Endodermal cell (in vitro differentiated cells): ENCODE results near the gene UBE2D4. TPM values are rescaled to one million over a fixed set of nuclear protein-coding genes. Genes with fewer than 3 reads are reported as not detected.

Source experiments
- DNase-seq: peaks from one replicate; pipeline ENCODE4 v3.0.0-alpha.2; 2017
- H3K27ac ChIP-seq: 2 replicates; pipeline ENCODE4 v1.5.1; 2013; ENCODE audit warnings: mild to moderate bottlenecking, low read depth, low read length, moderate library complexity
- H3K27me3 ChIP-seq: 2 replicates; pipeline ENCODE4 v1.6.1; 2013; ENCODE audit warnings: mild to moderate bottlenecking, low read length, moderate library complexity; ENCODE audit not compliant: insufficient read depth, control insufficient read depth, poor library complexity, severe bottlenecking
- H3K36me3 ChIP-seq: 2 replicates; pipeline ENCODE4 v1.7.0; 2013; ENCODE audit warnings: mild to moderate bottlenecking, low read length, moderate library complexity; ENCODE audit not compliant: control insufficient read depth, insufficient read depth
- H3K4me1 ChIP-seq: one replicate; pipeline ENCODE4 v1.7.0; 2013; ENCODE audit warnings: low read length; ENCODE audit not compliant: control insufficient read depth, insufficient read depth
- H3K4me3 ChIP-seq: 2 replicates; pipeline ENCODE4 v1.5.1; 2013; ENCODE audit warnings: mild to moderate bottlenecking, low read length, moderate library complexity
- H3K9ac ChIP-seq: 2 replicates; pipeline ENCODE4 v1.6.1; 2013; ENCODE audit warnings: mild to moderate bottlenecking, low read length, moderate library complexity; ENCODE audit not compliant: poor library complexity, severe bottlenecking; ENCODE audit errors: extremely low read depth
- H3K9me3 ChIP-seq: 2 replicates; pipeline ENCODE4 v1.6.1; 2013; ENCODE audit warnings: mild to moderate bottlenecking, low read length, moderate library complexity; ENCODE audit not compliant: control insufficient read depth
- H3K27ac Mint-ChIP-seq: 2 replicates; pipeline ENCODE4 v1.8.0; 2020; ENCODE audit warnings: mixed read lengths
- H3K27me3 Mint-ChIP-seq: 2 replicates; pipeline ENCODE4 v1.8.0; 2021; ENCODE audit warnings: mild to moderate bottlenecking, mixed read lengths; ENCODE audit not compliant: insufficient read depth
- H3K36me3 Mint-ChIP-seq: 2 replicates; pipeline ENCODE4 v1.8.0; 2020; ENCODE audit warnings: low read depth, mixed read lengths
- H3K4me1 Mint-ChIP-seq: 2 replicates; pipeline ENCODE4 v1.8.0; 2020; ENCODE audit warnings: mixed read lengths
- H3K4me3 Mint-ChIP-seq: 2 replicates; pipeline ENCODE4 v1.8.0; 2020; ENCODE audit warnings: mild to moderate bottlenecking, moderate library complexity, mixed read lengths
- H3K9me3 Mint-ChIP-seq: 2 replicates; pipeline ENCODE4 v1.8.0; 2020; ENCODE audit warnings: mild to moderate bottlenecking, mixed read lengths
- CTCF ChIP-seq: fragments of 200-600 bp; sonication (generic); conservative IDR thresholded peaks from 2 replicates; pipeline ENCODE4 v1.5.0; 2021; ENCODE audit warnings: antibody characterized with exemption, mild to moderate bottlenecking
- WGBS, 2 experiments: methylation state at CpG; one replicate each; pipeline versions ENCODE4 v1.1.5 to v1.1.7; 2013; ENCODE audit warnings: missing lambda C conversion rate in 2 of 2, mixed read lengths in 1 of 2; ENCODE audit not compliant: insufficient coverage in 1 of 2, insufficient read length in 1 of 2; 5-methylcytosine and 5-hydroxymethylcytosine counted together
- total RNA-seq, 2 donors: library from RNA; stranded (reverse); fragmentation: NEBNext Ultra II Directional in 1 of 2; extraction: Animal tissue kit (Norgen Biotek cat#: 25700) in 1 of 2; gene quantifications; 2 replicates in 1 of 2; 3 replicates in 1 of 2; pipeline ENCODE4 v1.2.1, GENCODE V29; 2021

Gene UBE2D4
- total RNA-seq, 2 donors from 2014 or later = 10.0 to 10.7 TPM

- Histone ChIP-seq H3K27me3 (peaks cover 7% of the 10 kb centered on the region), H3K9ac (no peak overlapping the region), H3K4me3 (no peak overlapping the region), H3K36me3 (no peaks in the 10 kb centered on the region), H3K9me3 (no peaks in the 10 kb centered on the region), H3K4me1 (no peaks in the 10 kb centered on the region), H3K27ac (no peak overlapping the region)
- WGBS, 2 experiments = 89 to 96% methylated on average over 3 to 4 of the region's 4 CpGs
- no peaks in the 10 kb centered on the region for H3K9me3 Mint-ChIP-seq
- no peak for DNase-seq
- H3K27ac Mint-ChIP-seq = no peak overlapping the region
- peaks cover 24% of the 10 kb centered on the region for H3K27me3 Mint-ChIP-seq
- TF ChIP-seq CTCF = no peak
- H3K4me3 Mint-ChIP-seq = no peak overlapping the region
- peaks cover 3% of the 10 kb centered on the region for H3K4me1 Mint-ChIP-seq
- peaks cover 2% of the 10 kb centered on the region for H3K36me3 Mint-ChIP-seq
These were observed 1.6 kb downstream of the UBE2D4 start for GRCh38 chr7:43927810-43928209.

GRCh38 chr7:43929529-43930457, 3.6 kb downstream of the UBE2D4 start:
- no peak for TF ChIP-seq CTCF
- no peak overlapping the region for H3K9ac ChIP-seq
- no peaks in the 10 kb centered on the region for H3K36me3 ChIP-seq
- WGBS, 2 experiments = 92 to 93% methylated on average over 4 to 5 of the region's 5 CpGs
- H3K4me3 Mint-ChIP-seq = no peak overlapping the region
- H3K4me1 Mint-ChIP-seq = peaks cover 3% of the 10 kb centered on the region
- H3K27me3 ChIP-seq = peaks cover 7% of the 10 kb centered on the region
- no peak overlapping the region for H3K4me3 ChIP-seq
- no peaks in the 10 kb centered on the region for H3K9me3 Mint-ChIP-seq
- no peaks in the 10 kb centered on the region for H3K4me1 ChIP-seq
- H3K36me3 Mint-ChIP-seq = peaks cover 2% of the 10 kb centered on the region
- DNase-seq = peak; percentile 26
- H3K27ac ChIP-seq = no peak overlapping the region
- H3K9me3 ChIP-seq = no peaks in the 10 kb centered on the region
- no peak overlapping the region for H3K27ac Mint-ChIP-seq
- peaks cover 17% of the 10 kb centered on the region for H3K27me3 Mint-ChIP-seq

GRCh38 chr7:43931346-43931745, 5.1 kb downstream of the UBE2D4 start:
- H3K4me1 Mint-ChIP-seq = peaks cover 3% of the 10 kb centered on the region
- H3K36me3 ChIP-seq = no peaks in the 10 kb centered on the region
- 92 to 100% methylated on average over 4 to 6 of the region's 7 CpGs for WGBS, 2 experiments
- peaks cover 7% of the 10 kb centered on the region for H3K27me3 ChIP-seq
- no peak overlapping the region for H3K27ac Mint-ChIP-seq
- H3K9me3 Mint-ChIP-seq = no peaks in the 10 kb centered on the region
- H3K4me3 Mint-ChIP-seq = no peak overlapping the region
- H3K9ac ChIP-seq = no peak overlapping the region
- TF ChIP-seq CTCF = no peak
- H3K4me3 ChIP-seq = no peak overlapping the region
- H3K9me3 ChIP-seq = no peaks in the 10 kb centered on the region
- peaks cover 2% of the 10 kb centered on the region for H3K36me3 Mint-ChIP-seq
- DNase-seq = peak; percentile 29
- H3K27me3 Mint-ChIP-seq = peaks cover 12% of the 10 kb centered on the region
- H3K27ac ChIP-seq = no peak overlapping the region
- H3K4me1 ChIP-seq = no peaks in the 10 kb centered on the region
